ENCODE data around the gene WDR48. TPM values are rescaled to one million over a fixed set of nuclear protein-coding genes. Genes with fewer than 3 reads are reported as not detected.

WDR48 gene
- polyA plus RNA-seq, 1 donor (not counting 4 experiments of a cell fraction or from before 2014, with no cell fraction given): 29.7 TPM

DNA sequence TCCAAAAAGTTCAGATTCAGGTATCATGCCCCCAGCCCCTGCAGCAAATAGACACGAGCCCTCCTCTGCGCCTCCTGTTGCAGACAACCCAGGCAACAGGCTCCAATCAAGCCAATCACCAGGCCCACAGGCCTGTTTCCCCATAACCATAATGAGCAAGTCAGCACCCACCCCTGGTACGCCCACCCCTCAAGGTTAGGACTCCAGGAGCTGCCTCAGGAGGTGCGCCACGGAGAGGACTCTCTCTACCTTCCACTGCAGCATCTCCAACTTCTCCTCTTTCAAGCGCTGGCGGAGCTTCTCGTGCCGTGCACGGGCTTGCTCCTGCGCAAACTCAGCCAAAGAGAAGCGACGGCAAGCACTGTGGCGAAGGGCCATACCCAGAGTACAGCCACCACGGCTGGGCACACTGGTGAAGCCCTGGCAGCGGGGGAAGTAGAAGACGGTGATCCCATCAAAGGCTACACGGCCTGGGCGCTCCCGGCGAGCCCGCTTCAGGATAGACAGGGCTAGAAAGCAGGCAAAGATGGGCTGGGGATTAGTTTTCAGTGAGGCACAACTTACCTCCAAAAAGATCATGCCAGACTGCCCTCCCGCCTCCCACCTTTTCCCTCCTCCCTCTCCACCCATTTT, 93.0 kb downstream of the WDR48 start:
- no peak for DNase-seq (ENCODE audit: low read depth, low spot score)
- H3K4me3 ChIP-seq (ENCODE audit: control insufficient read depth in 2 of 3, extremely low read depth in 1 of 3, insufficient read depth in 2 of 3, low read depth in 1 of 3, low read length in 3 of 3): no peak overlapping the region
- no peak overlapping the region for H3K9ac ChIP-seq (ENCODE audit: control insufficient read depth, extremely low read depth, insufficient read depth, low read length)
- no peak overlapping the region for H2AFZ ChIP-seq (ENCODE audit: control insufficient read depth, low read length)
- peaks cover 17 to 19% of the 10 kb centered on the region in 2 experiments for H3K36me3 ChIP-seq (ENCODE audit: control insufficient read depth in 2 of 2, extremely low read depth in 1 of 2, insufficient read depth in 2 of 2, low read length in 2 of 2)
- peaks cover 1% of the 10 kb centered on the region for H3K9me1 ChIP-seq (ENCODE audit: control insufficient read depth, extremely low read depth, insufficient read depth, low read length)
- peaks cover 73% of the 10 kb centered on the region for H3K4me1 ChIP-seq (ENCODE audit: control insufficient read depth, extremely low read depth, insufficient read depth, low read length)
- no peak for FAIRE-seq
- H3K27me3 ChIP-seq (ENCODE audit: control insufficient read depth, extremely low read depth, insufficient read depth, low read length): no peaks in the 10 kb centered on the region
- H3K9me3 ChIP-seq (ENCODE audit: control insufficient read depth, low read depth, low read length): no peaks in the 10 kb centered on the region
- H3K79me2 ChIP-seq (ENCODE audit: control insufficient read depth, insufficient read depth, low read length): peaks cover 29% of the 10 kb centered on the region
- H3K27ac ChIP-seq (ENCODE audit: control insufficient read depth, insufficient read depth, low read length): no peak overlapping the region
- dilution Hi-C loops (cut with MboI; ENCODE audit: extremely low pct_ligation_motif_present, low sequenced_read_pairs): no loop called here
- no peak for TF ChIP-seq EZH2 (IDR thresholded peaks at IDR 0.05; ENCODE audit: low read length)
- TF ChIP-seq, protein P1, sequence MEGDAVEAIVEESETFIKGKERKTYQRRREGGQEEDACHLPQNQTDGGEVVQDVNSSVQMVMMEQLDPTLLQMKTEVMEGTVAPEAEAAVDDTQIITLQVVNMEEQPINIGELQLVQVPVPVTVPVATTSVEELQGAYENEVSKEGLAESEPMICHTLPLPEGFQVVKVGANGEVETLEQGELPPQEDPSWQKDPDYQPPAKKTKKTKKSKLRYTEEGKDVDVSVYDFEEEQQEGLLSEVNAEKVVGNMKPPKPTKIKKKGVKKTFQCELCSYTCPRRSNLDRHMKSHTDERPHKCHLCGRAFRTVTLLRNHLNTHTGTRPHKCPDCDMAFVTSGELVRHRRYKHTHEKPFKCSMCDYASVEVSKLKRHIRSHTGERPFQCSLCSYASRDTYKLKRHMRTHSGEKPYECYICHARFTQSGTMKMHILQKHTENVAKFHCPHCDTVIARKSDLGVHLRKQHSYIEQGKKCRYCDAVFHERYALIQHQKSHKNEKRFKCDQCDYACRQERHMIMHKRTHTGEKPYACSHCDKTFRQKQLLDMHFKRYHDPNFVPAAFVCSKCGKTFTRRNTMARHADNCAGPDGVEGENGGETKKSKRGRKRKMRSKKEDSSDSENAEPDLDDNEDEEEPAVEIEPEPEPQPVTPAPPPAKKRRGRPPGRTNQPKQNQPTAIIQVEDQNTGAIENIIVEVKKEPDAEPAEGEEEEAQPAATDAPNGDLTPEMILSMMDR (optimal IDR thresholded peaks at IDR 0.05 in 1 of 3, IDR thresholded peaks at IDR 0.05 in 1 of 3, conservative IDR thresholded peaks at IDR 0.05 in 1 of 3; ENCODE audit: extremely low read depth in 1 of 3, insufficient read depth in 2 of 3, low read length in 3 of 3): no peak
- peaks cover 4% of the 10 kb centered on the region for H4K20me1 ChIP-seq (ENCODE audit: control insufficient read depth, extremely low read depth, insufficient read depth, low read length)
- no peak overlapping the region for H3K4me2 ChIP-seq (ENCODE audit: control insufficient read depth, extremely low read depth, insufficient read depth, low read depth, low read length)

DNA sequence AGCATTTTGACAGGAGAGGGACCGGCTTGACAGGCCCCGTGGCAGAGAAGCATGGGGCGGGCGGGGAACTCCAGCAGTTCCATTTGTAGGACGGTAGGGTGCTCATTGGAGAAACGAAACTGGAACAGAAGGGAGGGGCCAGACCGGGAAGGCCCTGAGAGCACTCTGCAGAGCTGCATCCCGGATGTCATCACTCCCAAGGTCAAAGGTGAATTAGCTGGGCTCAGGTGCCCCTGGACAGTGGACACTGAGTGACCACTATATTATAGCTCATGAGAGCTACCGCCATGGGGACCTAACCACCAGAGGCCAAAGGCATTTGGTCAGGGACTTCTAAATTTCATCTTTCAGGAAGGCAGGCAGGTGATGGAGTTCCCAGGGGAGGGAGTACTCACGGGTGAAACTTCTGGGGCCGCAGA, 94.3 kb downstream of the WDR48 start:
- H2AFZ ChIP-seq (ENCODE audit: control insufficient read depth, low read length): no peak overlapping the region
- H3K9ac ChIP-seq (ENCODE audit: control insufficient read depth, extremely low read depth, insufficient read depth, low read length): no peak overlapping the region
- H3K4me3 ChIP-seq (ENCODE audit: control insufficient read depth in 2 of 3, extremely low read depth in 1 of 3, insufficient read depth in 2 of 3, low read depth in 1 of 3, low read length in 3 of 3): no peak overlapping the region
- H3K9me3 ChIP-seq (ENCODE audit: control insufficient read depth, low read depth, low read length): no peaks in the 10 kb centered on the region
- DNase-seq (ENCODE audit: low read depth, low spot score): no peak
- H3K9me1 ChIP-seq (ENCODE audit: control insufficient read depth, extremely low read depth, insufficient read depth, low read length): peaks cover 6% of the 10 kb centered on the region
- H3K27me3 ChIP-seq (ENCODE audit: control insufficient read depth, extremely low read depth, insufficient read depth, low read length): no peaks in the 10 kb centered on the region
- peaks cover 4% of the 10 kb centered on the region for H4K20me1 ChIP-seq (ENCODE audit: control insufficient read depth, extremely low read depth, insufficient read depth, low read length)
- peak overlapping the region; percentile 74 for H3K4me2 ChIP-seq (ENCODE audit: control insufficient read depth, extremely low read depth, insufficient read depth, low read depth, low read length)
- H3K4me1 ChIP-seq (ENCODE audit: control insufficient read depth, extremely low read depth, insufficient read depth, low read length): peaks cover 74% of the 10 kb centered on the region
- H3K36me3 ChIP-seq (ENCODE audit: control insufficient read depth in 2 of 2, extremely low read depth in 1 of 2, insufficient read depth in 2 of 2, low read length in 2 of 2): peaks cover 17 to 19% of the 10 kb centered on the region in 2 experiments
- H3K27ac ChIP-seq (ENCODE audit: control insufficient read depth, insufficient read depth, low read length): peak overlapping the region; percentile 74
- TF ChIP-seq, protein P1 (optimal IDR thresholded peaks at IDR 0.05 in 1 of 3, IDR thresholded peaks at IDR 0.05 in 1 of 3, conservative IDR thresholded peaks at IDR 0.05 in 1 of 3; ENCODE audit: extremely low read depth in 1 of 3, insufficient read depth in 2 of 3, low read length in 3 of 3): peak in 2 of 3 experiments; percentile 14 to 32
- no peak for TF ChIP-seq EZH2 (IDR thresholded peaks at IDR 0.05; ENCODE audit: low read length)
- FAIRE-seq: no peak
- dilution Hi-C loops (cut with MboI; ENCODE audit: extremely low pct_ligation_motif_present, low sequenced_read_pairs): no loop called here
- peaks cover 38% of the 10 kb centered on the region for H3K79me2 ChIP-seq (ENCODE audit: control insufficient read depth, insufficient read depth, low read length)

Small RNA genes within 50 kb of the gene (small RNA-seq; reads per million reads assigned to genes)
- 0 reads per million in 3 experiments for gene RNU6-1227P (ENCODE audit: insufficient read length in 3 of 3, low read depth in 3 of 3, low replicate concordance in 1 of 3)

Other genes starting within 250 kb of the WDR48 start
- gene SCN10A, start 235.8 kb upstream of the WDR48 start, polyA plus RNA-seq: not detected in 3 replicates
- gene SCN11A, start 72 bp upstream of the WDR48 start, polyA plus RNA-seq: 0.01 to 0.04 TPM in 2 of 3 replicates, not detected in the other
- 38.4 to 58.8 TPM (median 43.7 TPM) in 3 replicates for gene GORASP1, start 55.6 kb downstream of the WDR48 start, polyA plus RNA-seq
- gene TTC21A, start 55.7 kb downstream of the WDR48 start, polyA plus RNA-seq: 1.1 to 2.4 TPM (median 1.3 TPM) in 3 replicates
- gene CSRNP1, start 101.6 kb downstream of the WDR48 start, polyA plus RNA-seq: 4.0 to 5.4 TPM (median 5.4 TPM) in 3 replicates
- gene XIRP1, start 140.6 kb downstream of the WDR48 start, polyA plus RNA-seq: not detected in 3 replicates
- gene CX3CR1, start 228.0 kb downstream of the WDR48 start, polyA plus RNA-seq: 0.05 TPM in 2 of 3 replicates, not detected in the other